H1 (cell line): ENCODE measurements around the gene RSU1.

ENCODE experiments used
- FOSL1 ChIP-seq: IDR thresholded peaks from 2 replicates; pipeline ENCODE4 v1.6.1; 2011; ENCODE audit warnings: mild to moderate bottlenecking, low read depth, low read length, moderate library complexity; ENCODE audit not compliant: insufficient read depth
- POLR2AphosphoS5 ChIP-seq: IDR thresholded peaks from 2 replicates; pipeline ENCODE4 v1.6.1; 2011; ENCODE audit warnings: low read depth, low read length
- SAP30 ChIP-seq: fragments of 300-600 bp; sonication (generic); IDR thresholded peaks from 2 replicates; pipeline ENCODE4 v1.7.1; 2012; ENCODE audit warnings: low read length, moderate library complexity, mild to moderate bottlenecking, inconsistent platforms; ENCODE audit not compliant: insufficient read depth, insufficient replicate concordance
- TCF12 ChIP-seq: IDR thresholded peaks from 2 replicates; pipeline ENCODE4 v1.6.1; 2011; ENCODE audit warnings: low read depth, mild to moderate bottlenecking, low read length
- TF ChIP-seq, protein P1 (sequence below): IDR thresholded peaks from 2 replicates; pipeline ENCODE4 v1.6.1; 2011; ENCODE audit warnings: low read length, improper control_type of control experiment
- TF ChIP-seq, protein P2 (sequence below), 3 experiments: IDR thresholded peaks; 1 replicate in 2 of 3; 2 replicates in 1 of 3; pipeline versions ENCODE4 v1.5.1 to v1.6.1; 2011; ENCODE audit warnings: low read length in 3 of 3, mild to moderate bottlenecking in 3 of 3, inconsistent platforms in 2 of 3, low read depth in 1 of 3, moderate library complexity in 1 of 3; ENCODE audit not compliant: insufficient read depth in 1 of 3; ENCODE audit errors: control extremely low read depth in 1 of 3

DNA sequence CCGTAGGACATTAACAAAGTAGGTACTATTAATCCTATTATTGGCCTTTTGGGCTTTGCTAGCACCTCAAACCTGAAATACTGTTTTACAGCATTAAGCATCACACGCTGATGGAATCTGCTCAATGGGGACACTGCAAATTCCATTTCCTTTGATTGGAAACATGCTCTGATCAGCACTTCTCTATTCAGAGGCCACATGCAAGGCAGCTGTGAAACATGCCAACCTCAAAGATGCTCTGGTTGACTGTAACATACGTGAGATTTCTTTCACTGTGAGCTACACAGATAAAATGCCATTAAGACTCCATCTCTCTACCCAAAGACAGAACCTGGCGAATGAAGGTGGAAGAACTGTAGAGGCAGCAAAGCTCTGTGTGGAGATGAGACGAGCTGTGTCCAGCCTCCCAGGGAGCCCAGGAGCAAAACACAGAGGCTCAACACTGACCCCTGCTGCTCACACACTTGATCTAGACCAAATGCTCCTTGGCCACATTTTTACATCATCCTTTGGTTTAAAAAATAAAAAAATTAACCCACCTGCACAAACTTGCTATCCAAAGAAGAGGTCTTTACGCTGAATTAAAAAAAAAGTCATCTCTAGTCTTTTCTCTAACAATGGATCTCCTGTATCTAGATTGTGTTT, 8.0 kb downstream of the RSU1 start:
- TF ChIP-seq SAP30: no peak
- TF ChIP-seq, protein P1, sequence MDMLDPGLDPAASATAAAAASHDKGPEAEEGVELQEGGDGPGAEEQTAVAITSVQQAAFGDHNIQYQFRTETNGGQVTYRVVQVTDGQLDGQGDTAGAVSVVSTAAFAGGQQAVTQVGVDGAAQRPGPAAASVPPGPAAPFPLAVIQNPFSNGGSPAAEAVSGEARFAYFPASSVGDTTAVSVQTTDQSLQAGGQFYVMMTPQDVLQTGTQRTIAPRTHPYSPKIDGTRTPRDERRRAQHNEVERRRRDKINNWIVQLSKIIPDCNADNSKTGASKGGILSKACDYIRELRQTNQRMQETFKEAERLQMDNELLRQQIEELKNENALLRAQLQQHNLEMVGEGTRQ: no peak
- no peak for TF ChIP-seq TCF12
- TF ChIP-seq, protein P2, sequence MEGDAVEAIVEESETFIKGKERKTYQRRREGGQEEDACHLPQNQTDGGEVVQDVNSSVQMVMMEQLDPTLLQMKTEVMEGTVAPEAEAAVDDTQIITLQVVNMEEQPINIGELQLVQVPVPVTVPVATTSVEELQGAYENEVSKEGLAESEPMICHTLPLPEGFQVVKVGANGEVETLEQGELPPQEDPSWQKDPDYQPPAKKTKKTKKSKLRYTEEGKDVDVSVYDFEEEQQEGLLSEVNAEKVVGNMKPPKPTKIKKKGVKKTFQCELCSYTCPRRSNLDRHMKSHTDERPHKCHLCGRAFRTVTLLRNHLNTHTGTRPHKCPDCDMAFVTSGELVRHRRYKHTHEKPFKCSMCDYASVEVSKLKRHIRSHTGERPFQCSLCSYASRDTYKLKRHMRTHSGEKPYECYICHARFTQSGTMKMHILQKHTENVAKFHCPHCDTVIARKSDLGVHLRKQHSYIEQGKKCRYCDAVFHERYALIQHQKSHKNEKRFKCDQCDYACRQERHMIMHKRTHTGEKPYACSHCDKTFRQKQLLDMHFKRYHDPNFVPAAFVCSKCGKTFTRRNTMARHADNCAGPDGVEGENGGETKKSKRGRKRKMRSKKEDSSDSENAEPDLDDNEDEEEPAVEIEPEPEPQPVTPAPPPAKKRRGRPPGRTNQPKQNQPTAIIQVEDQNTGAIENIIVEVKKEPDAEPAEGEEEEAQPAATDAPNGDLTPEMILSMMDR (IDR thresholded peaks at IDR 0.05; ENCODE audit: control extremely low read depth in 1 of 3, insufficient read depth in 1 of 3, low read depth in 1 of 3, low read length in 3 of 3): peak; percentile 52 to 74 (median 71)
- TF ChIP-seq FOSL1: no peak
- TF ChIP-seq POLR2AphosphoS5: no peak
